HEK293 (cell line): ENCODE results near the gene KLF13.

Experiments used
- CTCF ChIA-PET: fragments of 350-600 bp; formaldehyde crosslinking; extraction: SDS; loops from one replicate; lab custom pipeline; 2021; ENCODE audit warnings: antibody characterized with exemption; lab: Yijun Ruan, JAX
- POLR2A ChIA-PET: fragments of 300-600 bp; formaldehyde crosslinking; extraction: SDS; loops from one replicate; lab custom pipeline; 2020; ENCODE audit warnings: antibody characterized with exemption, inconsistent platforms; lab: Yijun Ruan, JAX
- H3K27ac ChIP-seq: fragments of 200-500 bp; sonication (Bioruptor generic); 2 replicates; pipeline ENCODE4 v1.5.1; 2014; ENCODE audit warnings: low read depth, low read length, control low read depth, inconsistent platforms; ENCODE audit errors: extremely low read depth
- H3K36me3 ChIP-seq, 2 experiments: fragments of 200-500 bp in 1 of 2; sonication (Bioruptor generic) in 1 of 2; 1 replicate in 1 of 2; 2 replicates in 1 of 2; pipeline ENCODE4 v1.5.1; 2014 to 2017; ENCODE audit warnings: inconsistent platforms in 2 of 2, low read length in 2 of 2; ENCODE audit not compliant: control insufficient read depth in 2 of 2, insufficient read depth in 1 of 2
- H3K4me1 ChIP-seq: fragments of 200-500 bp; sonication (Bioruptor generic); 2 replicates; pipeline ENCODE4 v1.5.1; 2014; ENCODE audit warnings: mild to moderate bottlenecking, low read length, inconsistent platforms; ENCODE audit not compliant: control insufficient read depth, insufficient read depth
- H3K4me3 ChIP-seq: 2 replicates; pipeline ENCODE4 v1.5.1; 2011; ENCODE audit warnings: low read depth, mild to moderate bottlenecking, control low read depth, low read length, moderate library complexity
- H3K9me3 ChIP-seq: fragments of 200-500 bp; sonication (Bioruptor generic); 2 replicates; pipeline ENCODE4 v1.5.1; 2014; ENCODE audit warnings: low read depth, low read length, inconsistent platforms; ENCODE audit not compliant: control insufficient read depth, insufficient read depth
- AEBP2 ChIP-seq: fragments of 450-650 bp; formaldehyde crosslinking; IDR thresholded peaks from 2 replicates; pipeline ENCODE4 v1.5.1; 2016; ENCODE audit warnings: missing biosample characterization, missing genetic modification characterization, borderline replicate concordance
- BCL11B ChIP-seq: fragments of 450-650 bp; formaldehyde crosslinking; IDR thresholded peaks from 2 replicates; pipeline ENCODE4 v1.5.1; 2016; ENCODE audit warnings: low read depth, missing biosample characterization, missing genetic modification characterization
- GLIS2 ChIP-seq: fragments of 450-650 bp; formaldehyde crosslinking; IDR thresholded peaks from 2 replicates; pipeline ENCODE4 v1.5.1; 2016; ENCODE audit warnings: missing biosample characterization, missing genetic modification characterization
- REST ChIP-seq: fragments of 450-650 bp; formaldehyde crosslinking; IDR thresholded peaks from 2 replicates; pipeline ENCODE4 v1.5.1; 2016; ENCODE audit warnings: missing biosample characterization, missing genetic modification characterization
- SETDB1 ChIP-seq: IDR thresholded peaks from one replicate; pipeline ENCODE4 v1.6.1; 2017; ENCODE audit warnings: mild to moderate bottlenecking, low read length, moderate library complexity, mixed read lengths; ENCODE audit not compliant: insufficient read length
- SP7 ChIP-seq: fragments of 450-650 bp; formaldehyde crosslinking; IDR thresholded peaks from 2 replicates; pipeline ENCODE4 v1.5.1; 2016; ENCODE audit warnings: missing biosample characterization, missing genetic modification characterization
- ZBTB11 ChIP-seq: fragments of 450-650 bp; formaldehyde crosslinking; conservative IDR thresholded peaks from 2 replicates; pipeline ENCODE4 v1.5.1; 2016; ENCODE audit warnings: low read depth, missing biosample characterization, missing genetic modification characterization
- ZBTB26 ChIP-seq: fragments of 450-650 bp; formaldehyde crosslinking; optimal IDR thresholded peaks from 2 replicates; pipeline ENCODE3; 2016; ENCODE audit warnings: missing biosample characterization, mild to moderate bottlenecking, missing genetic modification characterization
- ZBTB49 ChIP-seq: fragments of 450-650 bp; formaldehyde crosslinking; IDR thresholded peaks from 2 replicates; pipeline ENCODE4 v1.5.1; 2016; ENCODE audit warnings: missing biosample characterization, missing genetic modification characterization, low read depth
- ZNF248 ChIP-seq: fragments of 450-650 bp; formaldehyde crosslinking; IDR thresholded peaks from 2 replicates; pipeline ENCODE4 v1.5.1; 2017; ENCODE audit warnings: missing biosample characterization, missing genetic modification characterization
- ZNF311 ChIP-seq: fragments of 450-650 bp; formaldehyde crosslinking; IDR thresholded peaks from 2 replicates; pipeline ENCODE4 v1.5.1; 2017; ENCODE audit warnings: missing biosample characterization, missing genetic modification characterization, borderline replicate concordance
- ZNF366 ChIP-seq: fragments of 450-650 bp; formaldehyde crosslinking; conservative IDR thresholded peaks from 2 replicates; pipeline ENCODE4 v1.5.1; 2016; ENCODE audit warnings: missing biosample characterization, missing genetic modification characterization
- ZNF37A ChIP-seq: fragments of 450-650 bp; IDR thresholded peaks from 2 replicates; pipeline ENCODE4 v1.5.1; 2018; ENCODE audit warnings: missing biosample characterization, missing genetic modification characterization
- ZNF416 ChIP-seq: fragments of 450-650 bp; formaldehyde crosslinking; IDR thresholded peaks from 2 replicates; pipeline ENCODE4 v1.5.1; 2016; ENCODE audit warnings: missing biosample characterization, missing genetic modification characterization
- ZNF510 ChIP-seq: fragments of 450-650 bp; formaldehyde crosslinking; IDR thresholded peaks from 2 replicates; pipeline ENCODE4 v1.5.1; 2018; ENCODE audit warnings: mild to moderate bottlenecking, missing genetic modification characterization, missing biosample characterization; ENCODE audit not compliant: insufficient replicate concordance
- ZNF670 ChIP-seq: fragments of 450-650 bp; formaldehyde crosslinking; IDR thresholded peaks from 2 replicates; pipeline ENCODE4 v1.5.1; 2016; ENCODE audit warnings: missing biosample characterization, missing genetic modification characterization, low read depth
- ZNF692 ChIP-seq: fragments of 450-650 bp; formaldehyde crosslinking; IDR thresholded peaks from 2 replicates; pipeline ENCODE4 v1.5.1; 2016; ENCODE audit warnings: missing biosample characterization, missing genetic modification characterization
- ZNF747 ChIP-seq: fragments of 450-650 bp; formaldehyde crosslinking; IDR thresholded peaks from 2 replicates; pipeline ENCODE4 v1.5.1; 2016; ENCODE audit warnings: missing biosample characterization, missing genetic modification characterization
- ZNF843 ChIP-seq: fragments of 450-650 bp; formaldehyde crosslinking; IDR thresholded peaks from 2 replicates; pipeline ENCODE4 v1.5.1; 2016; ENCODE audit warnings: missing biosample characterization, missing genetic modification characterization

KLF13 gene

GRCh38 chr15:31333119-31333518 is 6.5 kb downstream of the KLF13 start (continued):
- TF ChIP-seq ZBTB49 (tag by site-specific recombination) (no peak), ZBTB11 (tag by site-specific recombination) (no peak), BCL11B (tag by site-specific recombination) (no peak), ZNF37A (tag by site-specific recombination) (no peak), ZNF670 (no peak), SETDB1 (no peak)

GRCh38 chr15:31333820-31334219 is 7.2 kb downstream of the KLF13 start:
- TF ChIP-seq ZNF311 (tag by site-specific recombination) (no peak), ZBTB26 (tag by site-specific recombination) (no peak), SP7 (no peak)
- ChIA-PET POLR2A (no interaction called here), CTCF (no interaction called here)
- Histone ChIP-seq H3K9me3 (no peaks in the 10 kb centered on the region), H3K27ac (no peak overlapping the region), H3K4me1 (peaks cover 4% of the 10 kb centered on the region), H3K4me3 (no peak overlapping the region), H3K36me3 (no peaks in the 10 kb centered on the region)

GRCh38 chr15:31335989-31336592 is 9.5 kb downstream of the KLF13 start:
- POLR2A ChIA-PET: no interaction called here
- H3K4me3 ChIP-seq: no peak overlapping the region
- no peaks in the 10 kb centered on the region for H3K36me3 ChIP-seq
- H3K4me1 ChIP-seq: peaks cover 8% of the 10 kb centered on the region
- CTCF ChIA-PET: interaction anchor here (0.7 kb wide), 2 partner anchors 12 to 28 kb away, joined by 3 to 4 read pairs; no protein-coding TSS in a partner anchor
- H3K27ac ChIP-seq: no peak overlapping the region
- no peaks in the 10 kb centered on the region for H3K9me3 ChIP-seq
- TF ChIP-seq ZNF366 (no peak), REST (tag by site-specific recombination) (no peak), SP7 (no peak), AEBP2 (tag by site-specific recombination) (no peak), ZNF692 (tag by site-specific recombination) (no peak), ZNF510 (no peak), ZNF416 (no peak), GLIS2 (tag by site-specific recombination) (no peak), ZNF747 (tag by site-specific recombination) (no peak), ZNF248 (no peak), ZNF843 (tag by site-specific recombination) (no peak)
